HepG2 (cell line): ENCODE data around the gene MCFD2. TPM values are rescaled to one million over a fixed set of nuclear protein-coding genes. Genes with fewer than 3 reads are reported as not detected.

Source experiments
- ATAC-seq: fragments of 200-7000 bp; cut with Tn5 transposase; 3 replicates; pipeline ENCODE4 v1.9.1; 2020; ENCODE audit warnings: mild to moderate bottlenecking, moderate library complexity
- BruUV-seq: library from RNA; stranded (reverse); fragments of 400-500 nt; replicated peaks from 2 replicates; lab custom pipeline; 2021; lab: Mats Ljungman, UMichigan
- CTCF ChIA-PET: fragments of 300-600 bp; formaldehyde crosslinking; extraction: SDS; loops from one replicate; lab custom pipeline; 2021; ENCODE audit warnings: low total read pairs, inconsistent platforms, low intra/inter-chr PET ratio; lab: Yijun Ruan, JAX
- POLR2A ChIA-PET: fragments of 350-600 bp; sonication (Branson Sonifier 250); formaldehyde crosslinking; loops from one replicate; lab custom pipeline; 2020; ENCODE audit warnings: antibody characterized with exemption, inconsistent platforms; lab: Yijun Ruan, JAX
- DNase-seq: peaks from one replicate; pipeline ENCODE4 v3.0.0-alpha.2; 2015; ENCODE audit warnings: low spot score
- FAIRE-seq: peaks from 3 replicates; lab custom pipeline; 2011; peaks lifted over from hg19 to GRCh38; lab: Jason Lieb, UNC
- H2AFZ ChIP-seq: one replicate; pipeline ENCODE4 v1.6.1; 2011; ENCODE audit warnings: low read length, inconsistent platforms
- H3K27ac ChIP-seq: fragments of 300-600 bp; 3 replicates; pipeline ENCODE4 v1.8.0; 2011; ENCODE audit warnings: mixed run types, mild to moderate bottlenecking, mixed read lengths, low read length, inconsistent platforms; ENCODE audit not compliant: insufficient read depth; ENCODE audit errors: extremely low read length
- H3K27me3 ChIP-seq, 2 experiments: fragments of 200-600 bp in 1 of 2; 2 replicates in 1 of 2; 3 replicates in 1 of 2; pipeline versions ENCODE4 v1.6.0 to v1.8.0; 2011; ENCODE audit warnings: low read length in 2 of 2, mild to moderate bottlenecking in 2 of 2, moderate library complexity in 2 of 2, inconsistent platforms in 1 of 2; ENCODE audit not compliant: insufficient read depth in 2 of 2, control insufficient read depth in 1 of 2
- H3K36me3 ChIP-seq, 2 experiments: fragments of 200-600 bp in 1 of 2; replicated peaks in 1 of 2; 2 replicates in 1 of 2; 3 replicates in 1 of 2; pipeline versions ENCODE4 v1.5.1 to v1.8.0; 2011; ENCODE audit warnings: low read length in 2 of 2, inconsistent platforms in 1 of 2; ENCODE audit not compliant: insufficient read depth in 2 of 2, control insufficient read depth in 1 of 2
- H3K4me1 ChIP-seq: 2 replicates; pipeline ENCODE4 v1.5.1; 2012; ENCODE audit warnings: low read length, inconsistent platforms; ENCODE audit not compliant: insufficient read depth
- H3K4me2 ChIP-seq: 2 replicates; pipeline ENCODE4 v1.6.0; 2011; ENCODE audit warnings: low read depth, low read length, inconsistent platforms
- H3K4me3 ChIP-seq, 3 experiments: fragments of 200-600 bp in 1 of 3; sonication (generic), shearing (Covaris generic) in 1 of 3; replicated peaks in 1 of 3; 2 replicates each; pipeline ENCODE4 v1.5.1; 2011 to 2016; ENCODE audit warnings: low read length in 3 of 3, inconsistent platforms in 2 of 3, low read depth in 2 of 3, mild to moderate bottlenecking in 2 of 3, control low read depth in 1 of 3, mixed read lengths in 1 of 3; ENCODE audit not compliant: insufficient read depth in 1 of 3
- H3K79me2 ChIP-seq: one replicate; pipeline ENCODE4 v1.6.1; 2011; ENCODE audit warnings: low read length, inconsistent platforms; ENCODE audit not compliant: insufficient read depth
- H3K9ac ChIP-seq: 2 replicates; pipeline ENCODE4 v1.6.0; 2011; ENCODE audit warnings: mild to moderate bottlenecking, low read depth, low read length, inconsistent platforms; ENCODE audit not compliant: insufficient read depth
- H3K9me3 ChIP-seq: 2 replicates; pipeline ENCODE4 v1.5.1; 2012; ENCODE audit warnings: mild to moderate bottlenecking, low read length
- H4K20me1 ChIP-seq: 2 replicates; pipeline ENCODE4 v1.6.0; 2011; ENCODE audit warnings: inconsistent platforms, mild to moderate bottlenecking, low read length, moderate library complexity; ENCODE audit not compliant: insufficient read depth
- ADNP ChIP-seq: sonication (generic); formaldehyde crosslinking; IDR thresholded peaks from 2 replicates; pipeline ENCODE4 v1.4.0; 2020; ENCODE audit warnings: missing genetic modification reagents
- AHR ChIP-seq: IDR thresholded peaks from 2 replicates; pipeline ENCODE4 v1.6.1; 2018; ENCODE audit warnings: missing genetic modification reagents, missing compliant biosample characterization
- CREM ChIP-seq, 2 experiments: sonication (generic) in 1 of 2; formaldehyde crosslinking in 1 of 2; IDR thresholded peaks; 2 replicates each; pipeline versions ENCODE4 v1.4.0 to v1.6.1; 2016 to 2020; ENCODE audit warnings: antibody characterized with exemption in 1 of 2, mild to moderate bottlenecking in 1 of 2, missing genetic modification reagents in 1 of 2
- EEA1 ChIP-seq: sonication (generic); formaldehyde crosslinking; IDR thresholded peaks from 2 replicates; pipeline ENCODE4 v1.5.1; 2020; ENCODE audit warnings: mild to moderate bottlenecking, missing genetic modification reagents, borderline replicate concordance
- HMG20A ChIP-seq: IDR thresholded peaks from 2 replicates; pipeline ENCODE4 v1.6.1; 2016; ENCODE audit warnings: borderline replicate concordance
- HMG20B ChIP-seq: conservative IDR thresholded peaks from 2 replicates; pipeline ENCODE4 v1.6.1; 2016; ENCODE audit warnings: missing genetic modification reagents, missing compliant biosample characterization
- MED13 ChIP-seq: sonication (generic); formaldehyde crosslinking; IDR thresholded peaks from 2 replicates; pipeline ENCODE4 v1.5.0; 2020; ENCODE audit warnings: missing genetic modification reagents
- MXD4 ChIP-seq: IDR thresholded peaks from 2 replicates; pipeline ENCODE4 v1.6.1; 2016; ENCODE audit warnings: mild to moderate bottlenecking, missing biosample characterization, missing genetic modification reagents
- SMARCC2 ChIP-seq: fragments of 450-650 bp; IDR thresholded peaks from 2 replicates; pipeline ENCODE4 v1.6.1; 2017; ENCODE audit warnings: antibody characterized with exemption, mild to moderate bottlenecking
- ZFYVE20 ChIP-seq: sonication (generic); formaldehyde crosslinking; IDR thresholded peaks from 2 replicates; pipeline ENCODE4 v1.8.0; 2023; ENCODE audit warnings: low read depth, mild to moderate bottlenecking, moderate library complexity, missing genetic modification reagents, borderline replicate concordance
- ZNF276 ChIP-seq: sonication (generic); formaldehyde crosslinking; IDR thresholded peaks from 2 replicates; pipeline ENCODE4 v1.4.0; 2020; ENCODE audit warnings: mild to moderate bottlenecking, low read depth, missing genetic modification reagents
- ZNF713 ChIP-seq: sonication (generic); formaldehyde crosslinking; IDR thresholded peaks from 2 replicates; pipeline ENCODE4 v1.4.0; 2020; ENCODE audit warnings: mild to moderate bottlenecking, missing genetic modification reagents
- ZNF83 ChIP-seq: sonication (generic); formaldehyde crosslinking; IDR thresholded peaks from 2 replicates; pipeline ENCODE4 v1.4.0; 2020; ENCODE audit warnings: missing genetic modification reagents, mild to moderate bottlenecking, borderline replicate concordance
- ZNF841 ChIP-seq: sonication (generic); formaldehyde crosslinking; IDR thresholded peaks from 2 replicates; pipeline ENCODE4 v1.8.1; 2023; ENCODE audit warnings: missing genetic modification reagents, borderline replicate concordance
- WGBS: methylation state at CpG from one replicate; pipeline ENCODE4 v1.1.6; 2017; ENCODE audit warnings: low lambda C conversion rate; 5-methylcytosine and 5-hydroxymethylcytosine counted together
- in situ Hi-C: cut with HindIII; loops from 2 replicates; pipeline ENCODE4 v1.10.0; 2017; ENCODE audit warnings: low pct_unique_long_range_greater_than_20kb; ENCODE audit not compliant: extremely low pct_ligation_motif_present
- intact Hi-C: fragments of 100-400 bp; cut with micrococcal nuclease; formaldehyde crosslinking; loops from one replicate; pipeline ENCODE4 v1.10.0; 2022; ENCODE audit not compliant: unreplicated experiment
- polyA plus RNA-seq, 8 experiments: library from polyadenylated mRNA; depleted of rRNA in 3 of 8; stranded (reverse) in 7 of 8; unstranded in 1 of 8; fragments of >200 nt; fragmentation: Illumina TruSeq in 4 of 8; extraction: Trizol in 4 of 8; gene quantifications; 2 replicates each; pipeline versions ENCODE4 v1.2.1 to v1.2.3, GENCODE V29; 2011 to 2016; ENCODE audit warnings: low read depth in 4 of 8, missing spikeins in 1 of 8, mixed read lengths in 1 of 8; ENCODE audit not compliant: insufficient read depth in 1 of 8
- total RNA-seq, 5 experiments: library from RNA; depleted of rRNA; stranded (reverse); fragments of >200 nt; fragmentation: Illumina TruSeq; extraction: Trizol; gene quantifications; 2 replicates each; pipeline ENCODE4 v1.2.3, GENCODE V29; 2016; ENCODE audit warnings: low read depth in 1 of 5
- TF ChIP-seq, protein P1 (sequence below): sonication (generic); formaldehyde crosslinking; IDR thresholded peaks from 2 replicates; pipeline ENCODE4 v1.8.0; 2022; ENCODE audit warnings: mild to moderate bottlenecking, missing genetic modification reagents

MCFD2 gene
- total and polyA plus RNA-seq, 2 of the 13 experiments (the other 11 are each of a cell fraction or from before 2014, with no cell fraction given): 183 to 232 TPM

- Histone ChIP-seq H3K4me3 (no peak overlapping the region), H3K9ac (no peak overlapping the region), H4K20me1 (no peaks in the 10 kb centered on the region), H3K9me3 (no peaks in the 10 kb centered on the region), H3K79me2 (no peaks in the 10 kb centered on the region), H3K4me1 (no peaks in the 10 kb centered on the region), H2AFZ (no peak overlapping the region), H3K4me2 (no peak overlapping the region), H3K27me3 (no peaks in the 10 kb centered on the region), H3K27ac (no peak overlapping the region), H3K36me3 (peaks cover 4 to 19% of the 10 kb centered on the region in 2 experiments)
- POLR2A ChIA-PET: interaction anchor here (1.0 kb wide), 1 partner anchor 15 kb away, joined by 3 read pairs; no protein-coding TSS in a partner anchor
- ATAC-seq (no peak), DNase-seq (no peak), FAIRE-seq (peak; percentile 49)
- TF ChIP-seq EEA1: no peak
- no peak for TF ChIP-seq MXD4 (CRISPR knock-in tag)
- TF ChIP-seq, protein P1, sequence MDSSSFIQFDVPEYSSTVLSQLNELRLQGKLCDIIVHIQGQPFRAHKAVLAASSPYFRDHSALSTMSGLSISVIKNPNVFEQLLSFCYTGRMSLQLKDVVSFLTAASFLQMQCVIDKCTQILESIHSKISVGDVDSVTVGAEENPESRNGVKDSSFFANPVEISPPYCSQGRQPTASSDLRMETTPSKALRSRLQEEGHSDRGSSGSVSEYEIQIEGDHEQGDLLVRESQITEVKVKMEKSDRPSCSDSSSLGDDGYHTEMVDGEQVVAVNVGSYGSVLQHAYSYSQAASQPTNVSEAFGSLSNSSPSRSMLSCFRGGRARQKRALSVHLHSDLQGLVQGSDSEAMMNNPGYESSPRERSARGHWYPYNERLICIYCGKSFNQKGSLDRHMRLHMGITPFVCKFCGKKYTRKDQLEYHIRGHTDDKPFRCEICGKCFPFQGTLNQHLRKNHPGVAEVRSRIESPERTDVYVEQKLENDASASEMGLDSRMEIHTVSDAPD (CRISPR knock-in tag): no peak
- TF ChIP-seq AHR (CRISPR knock-in tag): no peak
- no peak for TF ChIP-seq ZNF713 (CRISPR knock-in tag)
- no peak for TF ChIP-seq HMG20A (CRISPR knock-in tag)
- no peak for TF ChIP-seq CREM (IDR thresholded peaks at IDR 0.05)
- TF ChIP-seq CREM (CRISPR knock-in tag; IDR thresholded peaks at IDR 0.05): no peak
- no peak for TF ChIP-seq SMARCC2
- TF ChIP-seq ZNF83: no peak
- TF ChIP-seq ADNP (CRISPR knock-in tag): no peak
- no peak for TF ChIP-seq MED13
- no peak for TF ChIP-seq ZNF276 (CRISPR knock-in tag)
- TF ChIP-seq HMG20B (CRISPR knock-in tag): no peak
- TF ChIP-seq ZNF841 (CRISPR knock-in tag): no peak
- no peak for TF ChIP-seq ZFYVE20 (CRISPR knock-in tag)
- no TSS peak for BruUV-seq
- in situ Hi-C loops: no loop called here
- intact Hi-C loops: no loop called here
- 93% methylated on average over 2 of the region's 2 CpGs for WGBS
- CTCF ChIA-PET: no interaction called here
These were observed 14.0 kb downstream of the MCFD2 start for GRCh38 chr2:46901611-46902010.
